GM12891 (cell line): ENCODE results near the gene HDLBP.
A peak's percentile ranks its signal among the peaks of the same experiment; 100 is the strongest.

ENCODE experiments used
- DNase-seq: peaks from one replicate; pipeline ENCODE4 v3.0.0; 2011; ENCODE audit warnings: low spot score; ENCODE audit not compliant: insufficient read length
- FAIRE-seq: peaks from 2 replicates; lab custom pipeline; 2011; peaks lifted over from hg19 to GRCh38; lab: Jason Lieb, UNC
- PAX5 ChIP-seq: IDR thresholded peaks from 2 replicates; pipeline ENCODE4 v1.6.1; 2011; ENCODE audit warnings: low read length, moderate library complexity, mild to moderate bottlenecking; ENCODE audit not compliant: insufficient read depth, severe bottlenecking
- POLR2A ChIP-seq: IDR thresholded peaks from 2 replicates; pipeline ENCODE4 v1.6.1; 2011; ENCODE audit warnings: low read depth, low read length, control low read depth
- POLR2AphosphoS5 ChIP-seq: IDR thresholded peaks from 2 replicates; pipeline ENCODE4 v1.6.1; 2011; ENCODE audit warnings: low read depth, low read length, control low read depth
- POU2F2 ChIP-seq: IDR thresholded peaks from 2 replicates; pipeline ENCODE4 v1.6.1; 2011; ENCODE audit warnings: low read depth, mild to moderate bottlenecking, control low read depth, low read length, moderate library complexity
- SPI1 ChIP-seq: IDR thresholded peaks from 2 replicates; pipeline ENCODE4 v1.6.1; 2011; ENCODE audit warnings: low read depth, low read length, control low read depth
- TAF1 ChIP-seq: IDR thresholded peaks from 2 replicates; pipeline ENCODE4 v1.6.1; 2011; ENCODE audit warnings: low read depth, low read length, control low read depth

The HDLBP gene

GRCh38 chr2:241229563-241230401, 85.7 kb downstream of the HDLBP start:
- TF ChIP-seq PAX5 (no peak), TAF1 (no peak), POLR2AphosphoS5 (no peak; the same call in 1 of the 2 replicates), POLR2A (no peak), POU2F2 (no peak), SPI1 (no peak)
- DNase-seq = no peak
- FAIRE-seq = no peak

- FAIRE-seq = no peak
- no peak; the same call in 1 of the 2 replicates for TF ChIP-seq POLR2AphosphoS5
- peak; percentile 51; the same call in 1 of the 2 replicates for TF ChIP-seq POLR2A
- DNase-seq = no peak
Measured at GRCh38 chr2:241228860-241229516, 86.5 kb downstream of the HDLBP start.

GRCh38 chr2:241228081-241228859, 87.2 kb downstream of the HDLBP start:
- DNase-seq (no peak), FAIRE-seq (no peak)
- TF ChIP-seq POLR2AphosphoS5 (no peak; the same call in 1 of the 2 replicates), POU2F2 (no peak)

GRCh38 chr2:241227594-241227993, 87.9 kb downstream of the HDLBP start:
- FAIRE-seq = no peak
- TF ChIP-seq POLR2AphosphoS5 (peak; percentile 17; the same call in 1 of the 2 replicates), SPI1 (no peak), TAF1 (no peak), PAX5 (no peak), POU2F2 (no peak), POLR2A (no peak)

GRCh38 chr2:241226723-241227572, 88.5 kb downstream of the HDLBP start:
- TF ChIP-seq PAX5 (no peak), POU2F2 (no peak), SPI1 (no peak), POLR2A (no peak), TAF1 (no peak), POLR2AphosphoS5 (no peak)
- no peak for DNase-seq
- no peak for FAIRE-seq

More at GRCh38 chr2:241227594-241227993, 87.9 kb downstream of the HDLBP start:
- DNase-seq = no peak

GRCh38 chr2:241225983-241226382, 89.5 kb downstream of the HDLBP start:
- FAIRE-seq = no peak
- 0 out of 2 replicates have a peak, but pooled peaks have one; percentile 47 for TF ChIP-seq POLR2A
- TF ChIP-seq PAX5 = no peak
- no peak for TF ChIP-seq SPI1

GRCh38 chr2:241225545-241225944, 89.9 kb downstream of the HDLBP start:
- TF ChIP-seq SPI1 (no peak), POLR2AphosphoS5 (no peak; the same call in 1 of the 2 replicates), PAX5 (no peak), TAF1 (no peak), POU2F2 (no peak), POLR2A (no peak)
- FAIRE-seq (no peak), DNase-seq (no peak)

More at GRCh38 chr2:241225983-241226382, 89.5 kb downstream of the HDLBP start:
- DNase-seq = no peak

GRCh38 chr2:241224851-241225438, 90.5 kb downstream of the HDLBP start:
- FAIRE-seq = no peak
- TF ChIP-seq TAF1 (no peak), POU2F2 (no peak), PAX5 (no peak), SPI1 (no peak), POLR2AphosphoS5 (no peak), POLR2A (no peak)
- no peak for DNase-seq
